ENCODE measurements around the gene LAS1L.
"Not testable (repeated sequence)": the region's sequence is repeated elsewhere in the genome, so short reads cannot be mapped to it uniquely, and the experiment has no call there.

LAS1L gene

DNA sequence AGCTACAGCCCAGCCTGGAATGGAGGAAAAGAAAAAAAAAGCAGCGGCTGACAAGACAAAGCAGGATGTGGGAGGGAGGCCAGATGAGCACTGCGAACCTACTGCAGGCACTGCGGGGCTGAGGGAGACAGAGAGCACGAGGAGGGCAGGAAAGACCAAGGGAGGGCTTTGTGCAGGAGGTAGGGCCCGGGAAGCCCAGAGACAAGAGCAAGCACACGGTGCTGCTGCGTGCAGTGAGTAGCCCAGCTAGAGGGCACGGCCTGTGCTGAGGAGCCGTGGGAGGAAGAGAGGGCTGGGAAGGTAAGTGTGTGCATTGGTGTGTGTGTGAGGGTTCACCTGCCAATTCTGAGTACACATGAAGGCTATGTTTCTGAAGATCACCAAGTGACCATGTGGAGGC is 15.6 kb downstream of the LAS1L start:
- not testable (repeated sequence) for DNase-seq; H3K79me1 ChIP-seq (replicated peaks; ENCODE audit: low read length, poor library complexity, severe bottlenecking); H2BK12ac ChIP-seq (ENCODE audit: low read length in 2 of 2); H3K23ac ChIP-seq (ENCODE audit: low read length in 2 of 2); H3K4me1 ChIP-seq (ENCODE audit: control insufficient read depth, insufficient read depth, low read depth, low read length); H2AFZ ChIP-seq (ENCODE audit: low read depth, low read length); H3K27ac ChIP-seq (ENCODE audit: low read length, poor library complexity, severe bottlenecking); H3K14ac ChIP-seq (ENCODE audit: low read length in 2 of 2); H4K8ac ChIP-seq (ENCODE audit: low read length); H3K18ac ChIP-seq (ENCODE audit: low read depth in 1 of 2, low read length in 2 of 2); H3K4me2 ChIP-seq (ENCODE audit: low read length, poor library complexity, severe bottlenecking); H2BK120ac ChIP-seq (ENCODE audit: low read depth, low read length); H3K9me3 ChIP-seq (ENCODE audit: control insufficient read depth, low read length); H3K4ac ChIP-seq (ENCODE audit: low read depth in 1 of 2, low read length in 2 of 2); H2AK5ac ChIP-seq (ENCODE audit: low read length, severe bottlenecking); H3K4me3 ChIP-seq (ENCODE audit: insufficient read depth in 1 of 2, low read depth in 1 of 2, low read length in 2 of 2); H2BK15ac ChIP-seq (ENCODE audit: low read depth, poor library complexity, severe bottlenecking); H4K91ac ChIP-seq (ENCODE audit: low read length); H2BK5ac ChIP-seq (ENCODE audit: low read depth, low read length, poor library complexity, severe bottlenecking); H3K9ac ChIP-seq (ENCODE audit: low read length)
- Histone ChIP-seq H3K36me3 (ENCODE audit: control insufficient read depth in 1 of 2, insufficient read depth in 2 of 2, low read depth in 1 of 2, low read length in 2 of 2) (peaks cover 49 to 66% of the 10 kb centered on the region in 2 experiments), H3K27me3 (ENCODE audit: control insufficient read depth in 1 of 2, insufficient read depth in 1 of 2, low read length in 2 of 2) (peaks cover 0 to 13% of the 10 kb centered on the region in 2 experiments)
- WGBS = 93% methylated on average over 3 of the region's 9 CpGs

DNA sequence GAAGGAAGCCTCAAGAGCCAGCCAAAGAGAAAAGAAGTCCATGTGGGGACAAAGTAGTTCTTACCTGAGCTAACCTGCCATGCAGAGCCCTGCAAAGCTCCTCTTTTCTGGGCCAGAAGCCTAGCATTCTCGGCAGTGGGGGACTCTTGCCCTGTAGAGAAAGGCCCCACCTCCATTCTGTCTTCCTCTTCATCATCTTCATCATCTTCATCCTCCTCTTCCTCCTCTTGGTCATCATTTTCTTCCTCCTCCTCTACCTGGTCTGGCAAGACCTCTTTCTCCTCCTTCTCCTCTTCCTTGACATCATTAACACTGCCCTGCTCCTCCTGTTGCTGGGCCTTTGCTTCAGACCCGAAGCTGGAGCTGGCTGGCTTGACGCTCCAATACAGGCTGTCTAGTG is 16.7 kb downstream of the LAS1L start:
- WGBS = 100% methylated on average over 3 of the region's 3 CpGs
- no peaks in the 10 kb centered on the region for H3K4me1 ChIP-seq (ENCODE audit: control insufficient read depth, insufficient read depth, low read depth, low read length)
- peaks cover 47 to 57% of the 10 kb centered on the region in 2 experiments for H3K36me3 ChIP-seq (ENCODE audit: control insufficient read depth in 1 of 2, insufficient read depth in 2 of 2, low read depth in 1 of 2, low read length in 2 of 2)
- H3K4me3 ChIP-seq (ENCODE audit: insufficient read depth in 1 of 2, low read depth in 1 of 2, low read length in 2 of 2) = no peak overlapping the region
- H3K23ac ChIP-seq (ENCODE audit: low read length in 2 of 2) = no peak overlapping the region
- H3K4me2 ChIP-seq (ENCODE audit: low read length, poor library complexity, severe bottlenecking) = no peak overlapping the region
- H2AFZ ChIP-seq (ENCODE audit: low read depth, low read length) = no peak overlapping the region
- H2AK5ac ChIP-seq (ENCODE audit: low read length, severe bottlenecking) = no peak overlapping the region
- no peak overlapping the region for H4K8ac ChIP-seq (ENCODE audit: low read length)
- DNase-seq = no peak
- H2BK15ac ChIP-seq (ENCODE audit: low read depth, poor library complexity, severe bottlenecking) = no peak overlapping the region
- no peak overlapping the region for H3K27ac ChIP-seq (ENCODE audit: low read length, poor library complexity, severe bottlenecking)
- H3K79me1 ChIP-seq (replicated peaks; ENCODE audit: low read length, poor library complexity, severe bottlenecking) = peaks cover 1% of the 10 kb centered on the region
- no peak overlapping the region for H3K4ac ChIP-seq (ENCODE audit: low read depth in 1 of 2, low read length in 2 of 2)
- H2BK120ac ChIP-seq (ENCODE audit: low read depth, low read length) = no peak overlapping the region
- H4K91ac ChIP-seq (ENCODE audit: low read length) = no peak overlapping the region
- no peak overlapping the region for H3K18ac ChIP-seq (ENCODE audit: low read depth in 1 of 2, low read length in 2 of 2)
- H2BK12ac ChIP-seq (ENCODE audit: low read length in 2 of 2) = no peak overlapping the region
- no peak overlapping the region for H2BK5ac ChIP-seq (ENCODE audit: low read depth, low read length, poor library complexity, severe bottlenecking)
- H3K27me3 ChIP-seq (ENCODE audit: control insufficient read depth in 1 of 2, insufficient read depth in 1 of 2, low read length in 2 of 2) = peaks cover 0 to 18% of the 10 kb centered on the region in 2 experiments
- no peak overlapping the region for H3K14ac ChIP-seq (ENCODE audit: low read length in 2 of 2)
- H3K9me3 ChIP-seq (ENCODE audit: control insufficient read depth, low read length) = no peaks in the 10 kb centered on the region
- H3K9ac ChIP-seq (ENCODE audit: low read length) = no peak overlapping the region

DNA sequence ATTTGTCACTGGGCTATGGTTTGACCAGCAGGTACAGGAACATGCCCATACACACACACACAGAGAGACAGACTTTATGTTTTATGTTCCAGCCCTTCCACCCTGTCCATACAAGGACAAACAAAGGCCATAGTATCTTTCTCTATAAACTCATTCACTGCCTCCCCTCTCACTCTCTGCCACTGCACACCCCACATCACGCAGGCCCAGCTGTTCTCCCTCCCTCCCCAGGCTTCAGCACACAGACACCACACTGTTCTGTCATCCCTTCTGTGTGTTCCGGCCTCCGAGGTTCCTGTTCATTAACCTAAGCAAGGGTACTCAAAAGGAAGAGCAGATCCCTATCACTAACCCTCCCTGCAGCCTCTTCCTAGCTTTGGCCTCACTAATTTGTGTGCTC is 17.8 kb downstream of the LAS1L start:
- H3K9me3 ChIP-seq (ENCODE audit: control insufficient read depth, low read length) = no peaks in the 10 kb centered on the region

DNA sequence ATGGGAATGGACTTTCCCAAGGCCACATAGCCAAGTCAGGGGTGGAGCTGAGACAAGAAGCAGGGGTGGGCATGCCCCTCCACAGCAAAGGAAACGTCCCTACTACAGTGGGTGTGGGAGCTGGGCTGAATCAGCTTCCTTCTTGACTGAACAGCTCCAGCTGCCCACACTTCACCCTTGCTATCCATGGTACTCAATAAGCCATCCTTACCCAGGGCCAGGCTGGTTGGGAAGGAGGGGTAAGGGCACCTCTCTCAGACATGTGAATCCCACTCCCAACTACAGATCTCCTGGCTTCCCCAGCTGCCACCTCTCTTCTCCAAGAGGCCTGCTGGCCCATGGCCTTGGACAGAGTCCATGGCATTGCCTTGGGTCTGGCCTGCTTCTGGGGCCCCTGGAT is 21.0 kb downstream of the LAS1L start:
- H3K4me3 ChIP-seq (ENCODE audit: insufficient read depth in 1 of 2, low read depth in 1 of 2, low read length in 2 of 2) = no peak overlapping the region
- H3K23ac ChIP-seq (ENCODE audit: low read length in 2 of 2) = no peak overlapping the region
- H3K14ac ChIP-seq (ENCODE audit: low read length in 2 of 2) = no peak overlapping the region
- H3K4ac ChIP-seq (ENCODE audit: low read depth in 1 of 2, low read length in 2 of 2) = no peak overlapping the region
- peaks cover 0 to 32% of the 10 kb centered on the region in 2 experiments for H3K27me3 ChIP-seq (ENCODE audit: control insufficient read depth in 1 of 2, insufficient read depth in 1 of 2, low read length in 2 of 2)
- H3K9me3 ChIP-seq (ENCODE audit: control insufficient read depth, low read length) = no peaks in the 10 kb centered on the region
- H3K36me3 ChIP-seq (ENCODE audit: control insufficient read depth in 1 of 2, insufficient read depth in 2 of 2, low read depth in 1 of 2, low read length in 2 of 2) = peaks cover 32 to 39% of the 10 kb centered on the region in 2 experiments
- H2AK5ac ChIP-seq (ENCODE audit: low read length, severe bottlenecking) = no peak overlapping the region
- no peak overlapping the region for H2BK12ac ChIP-seq (ENCODE audit: low read length in 2 of 2)
- H3K18ac ChIP-seq (ENCODE audit: low read depth in 1 of 2, low read length in 2 of 2) = no peak overlapping the region
- no peak overlapping the region for H3K27ac ChIP-seq (ENCODE audit: low read length, poor library complexity, severe bottlenecking)
- WGBS = no CpG with 5 or more reads among the region's 1 CpG
- no peak overlapping the region for H2BK5ac ChIP-seq (ENCODE audit: low read depth, low read length, poor library complexity, severe bottlenecking)
- H2AFZ ChIP-seq (ENCODE audit: low read depth, low read length) = no peak overlapping the region
- H3K4me1 ChIP-seq (ENCODE audit: control insufficient read depth, insufficient read depth, low read depth, low read length) = no peaks in the 10 kb centered on the region
- no peak overlapping the region for H4K8ac ChIP-seq (ENCODE audit: low read length)
- DNase-seq = no peak
- H4K91ac ChIP-seq (ENCODE audit: low read length) = no peak overlapping the region
- no peaks in the 10 kb centered on the region for H3K79me1 ChIP-seq (replicated peaks; ENCODE audit: low read length, poor library complexity, severe bottlenecking)
- H3K4me2 ChIP-seq (ENCODE audit: low read length, poor library complexity, severe bottlenecking) = no peak overlapping the region
- no peak overlapping the region for H3K9ac ChIP-seq (ENCODE audit: low read length)
- no peak overlapping the region for H2BK15ac ChIP-seq (ENCODE audit: low read depth, poor library complexity, severe bottlenecking)
- no peak overlapping the region for H2BK120ac ChIP-seq (ENCODE audit: low read depth, low read length)

More for the DNA sequence above, 17.8 kb downstream of the LAS1L start:
- H3K27ac ChIP-seq (ENCODE audit: low read length, poor library complexity, severe bottlenecking) = no peak overlapping the region
- H3K79me1 ChIP-seq (replicated peaks; ENCODE audit: low read length, poor library complexity, severe bottlenecking) = no peaks in the 10 kb centered on the region
- H3K27me3 ChIP-seq (ENCODE audit: control insufficient read depth in 1 of 2, insufficient read depth in 1 of 2, low read length in 2 of 2) = peaks cover 0 to 18% of the 10 kb centered on the region in 2 experiments
- H2BK5ac ChIP-seq (ENCODE audit: low read depth, low read length, poor library complexity, severe bottlenecking) = no peak overlapping the region
- no peak overlapping the region for H3K4ac ChIP-seq (ENCODE audit: low read depth in 1 of 2, low read length in 2 of 2)
- no peak overlapping the region for H2BK15ac ChIP-seq (ENCODE audit: low read depth, poor library complexity, severe bottlenecking)
- H3K23ac ChIP-seq (ENCODE audit: low read length in 2 of 2) = no peak overlapping the region
- no peak overlapping the region for H2BK12ac ChIP-seq (ENCODE audit: low read length in 2 of 2)
- WGBS = 96% methylated on average over 3 of the region's 3 CpGs
- H3K9ac ChIP-seq (ENCODE audit: low read length) = no peak overlapping the region
- H2BK120ac ChIP-seq (ENCODE audit: low read depth, low read length) = no peak overlapping the region
- no peak overlapping the region for H3K18ac ChIP-seq (ENCODE audit: low read depth in 1 of 2, low read length in 2 of 2)
- H3K4me1 ChIP-seq (ENCODE audit: control insufficient read depth, insufficient read depth, low read depth, low read length) = no peaks in the 10 kb centered on the region
- H2AK5ac ChIP-seq (ENCODE audit: low read length, severe bottlenecking) = no peak overlapping the region
- no peak for DNase-seq
- H4K8ac ChIP-seq (ENCODE audit: low read length) = no peak overlapping the region
- no peak overlapping the region for H3K4me3 ChIP-seq (ENCODE audit: insufficient read depth in 1 of 2, low read depth in 1 of 2, low read length in 2 of 2)
- no peak overlapping the region for H3K14ac ChIP-seq (ENCODE audit: low read length in 2 of 2)
- no peak overlapping the region for H2AFZ ChIP-seq (ENCODE audit: low read depth, low read length)
- H4K91ac ChIP-seq (ENCODE audit: low read length) = no peak overlapping the region
- H3K36me3 ChIP-seq (ENCODE audit: control insufficient read depth in 1 of 2, insufficient read depth in 2 of 2, low read depth in 1 of 2, low read length in 2 of 2) = peaks cover 47 to 53% of the 10 kb centered on the region in 2 experiments
- H3K4me2 ChIP-seq (ENCODE audit: low read length, poor library complexity, severe bottlenecking) = no peak overlapping the region
